ENCODE measurements around the gene NPAS3. TPM values are rescaled to one million over a fixed set of nuclear protein-coding genes. Genes with fewer than 3 reads are reported as not detected.

NPAS3 gene
- total RNA-seq, 1 donor from 2014 or later = 6.1 TPM

DNA sequence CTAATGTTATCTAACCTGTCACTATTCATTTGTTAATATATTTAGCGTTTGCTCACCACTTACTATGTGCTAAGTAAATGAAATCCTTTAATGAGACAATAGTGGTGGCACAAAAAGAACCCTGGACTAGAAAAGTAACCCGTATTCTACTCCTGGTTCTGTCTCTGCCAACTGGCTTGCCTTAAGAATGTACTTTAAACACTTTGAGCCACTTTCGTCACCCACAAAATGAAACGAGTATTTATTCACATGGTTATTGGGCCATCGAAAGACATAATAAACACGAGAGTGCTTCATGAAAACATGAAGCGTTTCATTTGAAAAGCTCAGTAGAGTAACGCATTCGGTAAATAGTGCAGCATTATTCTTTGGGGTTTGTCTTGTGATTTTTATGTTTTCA, 757.5 kb downstream of the NPAS3 start:
- no peak for TF ChIP-seq CTCF (IDR thresholded peaks at IDR 0.05; ENCODE audit: unreplicated experiment)
- no peaks in the 10 kb centered on the region for H3K27me3 Mint-ChIP-seq
- H3K36me3 Mint-ChIP-seq (ENCODE audit: insufficient read depth) = no peaks in the 10 kb centered on the region
- DNase-seq (ENCODE audit: low spot score, unreplicated experiment) = no peak
- H3K9me3 Mint-ChIP-seq (ENCODE audit: low read depth) = no peaks in the 10 kb centered on the region
- H3K4me3 Mint-ChIP-seq (ENCODE audit: low read depth) = no peak overlapping the region
- H3K4me1 Mint-ChIP-seq (ENCODE audit: low read depth) = peaks cover 1% of the 10 kb centered on the region
- no peak overlapping the region for H3K27ac Mint-ChIP-seq

DNA sequence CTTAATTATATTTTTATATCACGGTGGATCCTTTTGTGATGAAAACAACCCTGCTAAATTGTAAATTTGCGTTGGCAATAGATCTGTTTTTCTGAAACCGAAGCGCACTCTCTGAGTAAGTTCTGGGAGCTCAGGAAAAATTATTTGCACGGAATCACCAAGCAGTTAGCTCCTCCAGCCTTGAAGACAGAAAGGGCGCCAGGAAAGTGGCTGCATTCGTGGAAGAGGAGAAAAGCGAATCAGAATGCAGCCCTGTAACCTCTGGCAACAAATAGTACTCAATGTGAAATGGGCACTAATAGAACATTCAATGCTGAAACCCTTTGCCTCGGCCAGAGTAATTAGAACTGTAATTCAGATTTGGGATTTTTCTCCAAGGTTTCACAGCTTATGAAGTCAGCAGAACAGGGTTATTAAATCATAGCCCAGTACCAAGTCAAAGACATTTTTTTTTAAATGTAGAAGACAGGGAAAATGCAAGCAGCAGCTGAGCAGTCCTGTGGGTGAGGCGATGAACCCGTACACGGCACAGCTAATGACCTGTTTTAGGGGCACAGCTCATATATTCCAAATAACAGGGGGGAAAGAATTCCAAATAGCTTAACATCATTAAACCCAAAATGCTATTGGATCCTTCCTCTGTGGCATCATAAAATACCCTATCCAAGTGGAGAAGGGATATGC, 760.8 kb downstream of the NPAS3 start:
- Mint-ChIP-seq H3K36me3 (ENCODE audit: insufficient read depth) (no peaks in the 10 kb centered on the region), H3K27me3 (no peaks in the 10 kb centered on the region)
- no peak for TF ChIP-seq CTCF (IDR thresholded peaks at IDR 0.05; ENCODE audit: unreplicated experiment)

DNA sequence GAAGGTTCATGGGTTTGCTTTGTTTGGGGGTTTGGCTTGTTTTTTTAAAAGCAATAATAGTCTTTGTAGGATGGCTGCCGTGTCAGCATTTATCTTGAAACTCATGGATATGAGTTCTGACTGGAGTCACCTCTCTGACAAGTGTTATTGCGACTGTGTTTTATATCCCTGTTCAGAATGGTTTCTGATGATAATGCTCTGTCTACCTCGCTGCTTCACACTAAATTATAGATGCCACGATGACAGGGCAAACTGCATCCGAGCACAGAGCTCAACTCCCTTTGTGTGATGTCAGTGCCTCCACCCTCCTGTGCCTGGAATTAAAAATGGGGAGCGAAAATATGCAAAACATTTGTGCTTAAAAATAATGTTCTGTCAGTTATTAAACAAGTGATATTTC, 761.4 kb downstream of the NPAS3 start:
- no peaks in the 10 kb centered on the region for H3K36me3 Mint-ChIP-seq (ENCODE audit: insufficient read depth)
- peaks cover 4% of the 10 kb centered on the region for H3K4me1 Mint-ChIP-seq (ENCODE audit: low read depth)
- no peaks in the 10 kb centered on the region for H3K9me3 Mint-ChIP-seq (ENCODE audit: low read depth)
- no peak for DNase-seq (ENCODE audit: low spot score, unreplicated experiment)
- H3K27ac Mint-ChIP-seq = no peak overlapping the region
- H3K4me3 Mint-ChIP-seq (ENCODE audit: low read depth) = no peak overlapping the region
- TF ChIP-seq CTCF (IDR thresholded peaks at IDR 0.05; ENCODE audit: unreplicated experiment) = no peak
- H3K27me3 Mint-ChIP-seq = no peaks in the 10 kb centered on the region

More for the DNA sequence above, 760.8 kb downstream of the NPAS3 start:
- H3K27ac Mint-ChIP-seq = no peak overlapping the region
- no peak for DNase-seq (ENCODE audit: low spot score, unreplicated experiment)
- no peak overlapping the region for H3K4me3 Mint-ChIP-seq (ENCODE audit: low read depth)
- peaks cover under 1% of the 10 kb centered on the region for H3K4me1 Mint-ChIP-seq (ENCODE audit: low read depth)
- H3K9me3 Mint-ChIP-seq (ENCODE audit: low read depth) = no peaks in the 10 kb centered on the region

- no peak for DNase-seq (ENCODE audit: low spot score, unreplicated experiment)
- Mint-ChIP-seq H3K36me3 (ENCODE audit: insufficient read depth) (no peaks in the 10 kb centered on the region), H3K27ac (no peak overlapping the region), H3K27me3 (peaks cover under 1% of the 10 kb centered on the region), H3K9me3 (ENCODE audit: low read depth) (no peaks in the 10 kb centered on the region), H3K4me1 (ENCODE audit: low read depth) (peaks cover 13% of the 10 kb centered on the region), H3K4me3 (ENCODE audit: low read depth) (no peak overlapping the region)
- TF ChIP-seq CTCF (IDR thresholded peaks at IDR 0.05; ENCODE audit: unreplicated experiment) = no peak
Measured at GRCh38 chr14:33702293-33702692, 763.6 kb downstream of the NPAS3 start.

DNA sequence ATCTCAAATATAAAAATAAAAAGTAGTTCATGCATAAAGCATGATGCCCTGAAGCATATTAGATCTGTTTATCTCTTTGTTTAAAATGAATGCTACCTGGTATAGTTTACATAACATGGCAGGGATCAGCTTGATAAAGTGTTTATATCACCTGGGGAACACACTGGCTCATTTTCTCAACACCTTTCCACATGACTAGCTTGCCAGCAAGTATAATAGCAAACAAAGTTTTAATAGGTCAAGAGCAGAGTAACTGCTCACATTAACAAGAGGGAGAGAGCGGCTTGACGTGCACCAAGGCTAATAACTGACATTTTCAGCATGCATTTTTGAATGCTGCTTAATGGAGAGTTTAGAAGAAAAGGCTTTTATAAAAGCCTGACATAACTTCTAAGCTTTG, 765.8 kb downstream of the NPAS3 start:
- DNase-seq (ENCODE audit: low spot score, unreplicated experiment) = no peak
- Mint-ChIP-seq H3K4me3 (ENCODE audit: low read depth) (no peak overlapping the region), H3K9me3 (ENCODE audit: low read depth) (no peaks in the 10 kb centered on the region), H3K4me1 (ENCODE audit: low read depth) (peaks cover 18% of the 10 kb centered on the region), H3K27ac (no peak overlapping the region), H3K27me3 (peaks cover 15% of the 10 kb centered on the region), H3K36me3 (ENCODE audit: insufficient read depth) (no peaks in the 10 kb centered on the region)
- TF ChIP-seq CTCF (IDR thresholded peaks at IDR 0.05; ENCODE audit: unreplicated experiment) = no peak

Measured in progenitor cell of endocrine pancreas (in vitro differentiated cells).